ENCODE results near the gene AKR7A3. TPM values are rescaled to one million over a fixed set of nuclear protein-coding genes. Genes with fewer than 3 reads are reported as not detected.

Gene AKR7A3
- total and polyA plus RNA-seq, 9 of the 15 experiments (the other 6 are each of a cell fraction or from before 2014, with no cell fraction given) = 0.04 to 1.5 (median 0.44) TPM; not detected in 1

DNA sequence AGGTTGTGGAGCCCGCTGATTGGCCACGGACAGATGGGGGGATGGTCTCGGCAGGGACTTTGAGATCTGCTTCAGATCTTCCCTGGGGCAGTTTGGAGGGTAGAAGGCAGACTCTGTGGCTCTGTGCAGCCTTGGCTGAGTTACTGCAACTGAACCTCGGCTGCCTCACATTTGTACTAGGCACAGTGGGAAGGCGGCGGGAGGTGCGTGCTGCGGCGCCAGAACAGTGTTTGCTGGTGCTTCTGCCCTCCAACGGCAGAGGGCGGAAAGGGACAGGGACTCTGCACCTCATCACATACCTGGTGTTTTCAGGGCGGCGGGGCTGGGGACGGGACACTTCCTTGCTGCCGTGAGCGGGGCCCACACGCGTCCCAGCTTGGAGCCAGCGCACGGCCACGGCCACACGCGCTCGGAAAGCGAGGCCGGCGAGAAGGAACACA lies 49.8 kb upstream of the AKR7A3 start (continued):
- no peak for TF ChIP-seq GABPA (tag; conservative IDR thresholded peaks at IDR 0.05; ENCODE audit: low read depth)

- in situ Hi-C loops (cut with MboI) = no loop called here
- POLR2A ChIA-PET = no interaction called here
- Histone ChIP-seq H3K36me3 (ENCODE audit: control insufficient read depth, insufficient read depth, low read length) (peaks cover 18% of the 10 kb centered on the region; the same call in 2 of the 3 replicates), H3K9me1 (ENCODE audit: control insufficient read depth, insufficient read depth, low read length) (peaks cover 11% of the 10 kb centered on the region), H3K9me3 (replicated peaks; ENCODE audit: control insufficient read depth, insufficient read depth, low read depth, low read length) (no peaks in the 10 kb centered on the region), H3K4me3 (no peak overlapping the region), H4K20me1 (replicated peaks; ENCODE audit: control insufficient read depth, insufficient read depth, low read length) (peaks cover 11% of the 10 kb centered on the region; the same call in 1 of the 2 replicates), H3K4me2 (ENCODE audit: insufficient read depth, low read length) (no peak overlapping the region), H3K27ac (ENCODE audit: extremely low read depth, low read depth, low read length) (no peak overlapping the region), H3K79me2 (ENCODE audit: control insufficient read depth, insufficient read depth, low read length) (no peaks in the 10 kb centered on the region), H3K4me1 (replicated peaks in 1 of 2; ENCODE audit: control insufficient read depth in 2 of 2, insufficient read depth in 2 of 2, low read length in 2 of 2) (peaks cover 4 to 28% of the 10 kb centered on the region in 2 experiments; a peak in 4 of 5 replicates), H2AFZ (ENCODE audit: low read depth, low read length) (no peak overlapping the region), H3K27me3 (ENCODE audit: control insufficient read depth in 2 of 2, insufficient read depth in 2 of 2, low read length in 2 of 2) (no peaks in the 10 kb centered on the region), H3K9ac (ENCODE audit: insufficient read depth in 1 of 2, low read depth in 2 of 2, low read length in 2 of 2) (no peak overlapping the region)
- no peak for DNase-seq (ENCODE audit: extremely low read depth in 1 of 4, low spot score in 3 of 4)
- intact Hi-C loops (cut with micrococcal nuclease) = loop anchor here (5.0 kb wide), 1 partner anchor 85 kb away; the partner anchor contains the start of genes EMC1 and MRTO4
- BruUV-seq (replicated peaks) = no TSS peak
- WGBS (ENCODE audit: insufficient coverage, low coverage, missing lambda C conversion rate) = 84% methylated on average over 4 of the region's 4 CpGs
- ATAC-seq = no peak
- no peak for FAIRE-seq
- TF ChIP-seq TRIM28 (IDR thresholded peaks at IDR 0.05) = no peak
- TF ChIP-seq POLR3A (IDR thresholded peaks at IDR 0.05; ENCODE audit: borderline replicate concordance, extremely low read depth, insufficient read depth, insufficient read length) = no peak
- TF ChIP-seq ZNF778 (CRISPR knock-in tag; IDR thresholded peaks at IDR 0.05) = no peak
- no peak for TF ChIP-seq SMARCC2 (IDR thresholded peaks at IDR 0.05; ENCODE audit: low read depth)
- TF ChIP-seq HNRNPH1 (optimal IDR thresholded peaks at IDR 0.05; ENCODE audit: low read depth, low read length) = no peak
- no peak for TF ChIP-seq ETV1 (tag; conservative IDR thresholded peaks at IDR 0.05; ENCODE audit: low read depth)
- TF ChIP-seq, protein P1, sequence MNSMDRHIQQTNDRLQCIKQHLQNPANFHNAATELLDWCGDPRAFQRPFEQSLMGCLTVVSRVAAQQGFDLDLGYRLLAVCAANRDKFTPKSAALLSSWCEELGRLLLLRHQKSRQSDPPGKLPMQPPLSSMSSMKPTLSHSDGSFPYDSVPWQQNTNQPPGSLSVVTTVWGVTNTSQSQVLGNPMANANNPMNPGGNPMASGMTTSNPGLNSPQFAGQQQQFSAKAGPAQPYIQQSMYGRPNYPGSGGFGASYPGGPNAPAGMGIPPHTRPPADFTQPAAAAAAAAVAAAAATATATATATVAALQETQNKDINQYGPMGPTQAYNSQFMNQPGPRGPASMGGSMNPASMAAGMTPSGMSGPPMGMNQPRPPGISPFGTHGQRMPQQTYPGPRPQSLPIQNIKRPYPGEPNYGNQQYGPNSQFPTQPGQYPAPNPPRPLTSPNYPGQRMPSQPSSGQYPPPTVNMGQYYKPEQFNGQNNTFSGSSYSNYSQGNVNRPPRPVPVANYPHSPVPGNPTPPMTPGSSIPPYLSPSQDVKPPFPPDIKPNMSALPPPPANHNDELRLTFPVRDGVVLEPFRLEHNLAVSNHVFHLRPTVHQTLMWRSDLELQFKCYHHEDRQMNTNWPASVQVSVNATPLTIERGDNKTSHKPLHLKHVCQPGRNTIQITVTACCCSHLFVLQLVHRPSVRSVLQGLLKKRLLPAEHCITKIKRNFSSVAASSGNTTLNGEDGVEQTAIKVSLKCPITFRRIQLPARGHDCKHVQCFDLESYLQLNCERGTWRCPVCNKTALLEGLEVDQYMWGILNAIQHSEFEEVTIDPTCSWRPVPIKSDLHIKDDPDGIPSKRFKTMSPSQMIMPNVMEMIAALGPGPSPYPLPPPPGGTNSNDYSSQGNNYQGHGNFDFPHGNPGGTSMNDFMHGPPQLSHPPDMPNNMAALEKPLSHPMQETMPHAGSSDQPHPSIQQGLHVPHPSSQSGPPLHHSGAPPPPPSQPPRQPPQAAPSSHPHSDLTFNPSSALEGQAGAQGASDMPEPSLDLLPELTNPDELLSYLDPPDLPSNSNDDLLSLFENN (IDR thresholded peaks at IDR 0.05; ENCODE audit: low read depth in 2 of 2, low read length in 2 of 2) = no peak
- no peak for TF ChIP-seq TARDBP (IDR thresholded peaks at IDR 0.05)
- TF ChIP-seq ZFPM2 (CRISPR knock-in tag; IDR thresholded peaks at IDR 0.05) = no peak
- CTCF ChIA-PET (ENCODE audit: low intra/inter-chr PET ratio) = interaction anchor here (0.7 kb wide), 1 partner anchor 103 kb away, joined by 8 read pairs; no protein-coding TSS in a partner anchor
Observed at GRCh38 chr1:19337289-19337688, 48.7 kb upstream of the AKR7A3 start.

All from K562 (cell line).